ENCODE measurements around the gene MECP2.

GRCh38 chrX:154044091-154044490 lies 53.4 kb downstream of the MECP2 start:
- TF ChIP-seq POLR2AphosphoS5 (IDR thresholded peaks at IDR 0.05): no peak
- no peak for TF ChIP-seq CTCF (IDR thresholded peaks at IDR 0.05)
- TF ChIP-seq POLR2A (IDR thresholded peaks at IDR 0.05; ENCODE audit: low read depth): no peak

Data from esophagus muscularis mucosa (tissue), 3 donors.